ENCODE data around the gene GTPBP3.

GTPBP3 gene

DNA sequence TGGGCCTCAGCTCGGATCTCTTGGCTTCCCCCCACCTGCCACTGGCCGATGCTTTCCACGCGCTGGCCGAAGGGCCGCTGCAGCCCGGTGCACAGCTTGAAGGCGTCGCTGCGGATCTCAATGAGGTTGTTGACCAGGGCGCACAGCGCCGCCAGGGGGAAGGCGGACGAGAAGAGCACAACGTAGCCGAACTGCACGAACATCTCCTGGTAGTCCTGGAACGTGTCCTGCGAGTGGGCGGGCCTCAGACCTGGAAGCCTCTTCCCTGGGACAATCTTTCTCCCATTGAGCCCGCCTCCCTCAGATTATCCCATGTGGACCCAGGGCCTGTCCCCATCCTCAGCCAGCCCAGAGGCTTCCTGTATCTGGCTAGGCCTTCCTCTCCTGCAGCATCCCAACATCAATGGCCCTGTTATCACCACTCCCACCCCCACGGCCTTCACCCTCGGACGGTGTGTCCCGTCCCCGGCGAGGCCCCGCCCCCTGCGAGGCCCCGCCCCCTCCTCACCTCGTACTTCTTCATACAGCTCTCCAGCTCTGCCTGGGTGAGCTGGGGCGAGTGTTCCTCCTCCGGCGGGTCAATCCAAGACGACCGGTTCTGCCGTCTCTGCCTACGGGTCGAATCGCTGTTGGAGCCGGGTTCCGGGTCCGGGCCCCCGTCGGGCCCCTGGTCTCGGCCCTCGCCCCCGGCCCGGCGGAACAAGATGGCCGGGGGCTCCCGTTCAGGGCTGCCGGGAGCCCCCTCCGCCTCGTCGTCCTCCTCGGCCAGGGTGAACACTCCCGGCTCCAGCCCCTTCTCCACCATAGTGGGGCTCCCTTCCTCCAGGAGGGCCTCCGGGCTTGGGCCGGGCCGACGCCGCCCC lies 9.5 kb upstream of the GTPBP3 start:
- DNase-seq (ENCODE audit: low read depth), result no peak

DNA sequence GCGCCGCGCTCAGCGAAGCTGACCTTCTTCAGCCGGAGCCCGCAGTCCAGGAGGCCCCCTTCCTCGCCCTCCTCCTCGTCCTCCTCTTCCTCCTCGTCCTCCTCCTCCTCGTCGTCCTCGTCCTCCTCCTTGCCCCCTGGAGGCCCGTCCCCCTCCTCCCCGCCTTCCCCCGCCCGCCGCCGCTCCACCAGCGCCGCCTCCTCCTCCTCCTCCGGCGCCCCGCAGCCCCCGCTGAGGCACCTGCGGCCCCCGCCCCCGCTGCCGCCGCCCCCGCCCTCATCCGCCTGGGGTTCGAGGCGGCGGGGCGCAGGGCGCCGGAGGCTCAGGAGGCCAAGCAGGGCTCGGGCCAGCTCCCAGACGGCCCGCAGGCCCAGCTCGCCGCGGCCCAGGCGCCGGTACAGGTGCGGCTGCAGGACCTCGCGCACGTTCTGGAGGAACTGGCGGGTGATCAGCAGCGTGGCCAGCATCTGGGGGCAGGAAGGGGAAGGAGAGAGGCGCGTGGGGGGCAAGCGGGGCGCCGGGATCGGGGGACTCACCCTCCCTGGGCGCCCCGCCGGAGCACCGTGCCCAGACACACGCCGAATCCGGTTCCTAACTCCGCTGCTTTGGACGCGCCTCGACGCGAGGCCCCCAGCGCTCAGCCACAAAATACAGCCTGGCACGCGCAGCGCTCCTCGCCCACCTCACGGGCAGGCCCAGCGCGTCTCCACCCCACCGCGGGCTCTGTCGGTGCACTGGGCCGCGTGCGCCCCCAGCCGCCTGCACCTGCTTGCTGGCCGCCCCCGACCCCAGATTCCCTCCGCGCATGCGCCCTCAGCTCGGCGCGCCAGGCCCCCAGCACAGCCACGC lies 8.6 kb upstream of the GTPBP3 start:
- no peak for DNase-seq (ENCODE audit: low read depth)

DNA sequence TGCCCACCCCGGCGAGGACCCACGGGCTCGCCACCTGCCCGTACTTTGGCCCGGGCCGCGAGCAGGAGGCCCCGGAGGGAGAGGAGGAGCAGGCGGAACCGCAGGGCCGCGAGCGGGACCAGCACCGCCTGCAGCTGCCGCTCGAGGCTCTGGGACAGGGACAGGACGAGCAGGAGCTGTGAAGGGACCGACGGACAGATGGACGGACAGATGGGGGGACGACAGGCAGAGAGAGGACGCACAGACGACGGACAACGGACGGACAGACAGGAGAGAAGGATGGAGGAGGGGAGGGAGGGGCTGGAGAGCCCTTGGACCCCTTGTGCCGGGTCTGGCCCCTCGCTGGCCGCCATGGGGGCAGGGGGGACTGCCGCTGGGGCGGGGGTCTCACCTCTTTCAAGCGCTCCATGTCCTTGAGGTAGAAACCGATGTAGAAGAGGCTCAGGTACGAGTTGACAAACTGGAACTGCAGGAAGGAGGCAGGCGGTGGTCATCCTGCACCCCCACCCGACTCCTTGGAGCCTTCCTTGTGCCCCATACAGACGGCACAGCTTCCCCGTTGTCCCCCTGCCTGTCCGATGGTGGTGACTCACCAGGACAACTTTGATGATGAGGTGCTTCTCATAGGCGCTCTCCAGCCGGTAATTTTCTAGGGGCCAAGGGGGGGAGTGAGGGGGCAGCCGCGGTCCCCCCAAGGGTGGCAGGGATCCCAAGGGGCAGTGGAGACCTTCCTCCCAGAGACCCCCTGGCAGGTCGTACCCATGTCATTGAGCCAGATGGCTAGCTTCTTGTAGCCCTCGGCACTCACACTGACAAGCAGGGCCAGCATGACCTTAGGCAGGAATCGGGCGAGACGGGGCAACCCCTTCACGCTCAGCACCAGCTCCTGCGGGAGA lies 7.7 kb upstream of the GTPBP3 start:
- no peak for DNase-seq (ENCODE audit: low read depth)

DNA sequence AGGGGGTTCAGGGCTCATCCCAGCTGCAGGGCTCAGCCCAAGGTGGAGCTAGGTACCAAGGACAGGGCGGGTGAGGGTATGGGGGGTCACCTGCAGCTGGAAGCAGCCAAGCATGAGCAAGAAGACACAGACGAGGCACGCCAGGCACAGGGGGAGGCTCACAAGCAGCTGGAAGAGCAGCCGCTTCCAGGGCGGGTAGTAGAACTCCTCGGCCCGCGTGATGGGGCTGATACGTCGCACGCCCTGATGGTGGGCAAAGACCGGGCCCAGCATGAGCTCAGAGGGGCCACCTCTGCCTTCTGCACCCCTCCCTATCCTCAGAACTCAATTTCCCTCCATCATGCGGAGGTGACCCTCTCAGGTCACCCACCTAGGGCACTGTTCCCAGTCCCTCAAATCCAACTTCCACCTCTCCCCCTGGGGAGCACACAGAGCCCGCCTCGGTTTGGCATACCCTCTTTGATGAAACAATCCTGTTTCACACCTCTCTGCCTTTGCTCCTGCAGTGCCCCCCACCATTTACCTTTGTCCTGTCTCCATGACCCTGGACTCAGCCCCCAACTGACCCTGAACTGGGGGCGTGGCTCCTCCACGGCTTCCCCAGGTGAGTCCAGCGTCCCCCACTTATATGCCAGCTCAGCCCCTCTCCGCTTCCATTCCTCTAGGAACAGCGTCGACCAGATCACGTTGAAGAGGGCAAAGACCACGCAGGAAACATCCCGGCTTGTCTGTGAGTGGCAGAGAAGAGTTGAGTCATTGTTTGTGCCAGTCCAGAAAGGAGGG lies 6.9 kb upstream of the GTPBP3 start:
- DNase-seq (ENCODE audit: low read depth), result no peak

DNA sequence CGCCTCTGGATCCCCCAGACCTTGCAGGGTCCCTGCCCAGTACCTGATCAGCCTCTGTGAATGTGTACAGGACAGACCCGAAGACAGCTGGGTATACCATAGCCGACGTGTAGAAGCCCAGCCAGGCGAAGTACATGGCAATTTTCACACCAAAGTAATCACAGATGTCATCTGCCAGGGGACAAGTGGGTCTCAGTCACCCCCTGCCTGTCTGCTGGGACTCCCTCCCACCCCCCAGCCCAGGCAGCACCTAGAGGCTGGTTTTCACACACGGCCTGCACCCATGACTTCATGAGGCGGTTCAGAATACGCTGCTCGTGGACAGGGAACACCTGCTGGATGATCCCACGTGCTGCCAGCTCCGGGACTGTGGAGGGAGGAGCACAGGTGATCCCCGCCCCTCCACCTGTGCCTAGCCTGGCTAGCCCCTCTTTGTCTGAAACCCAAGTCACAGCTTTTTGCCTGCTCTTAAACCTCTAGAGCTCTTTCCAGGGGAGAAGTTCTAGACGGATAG lies 6.3 kb upstream of the GTPBP3 start:
- no peak for DNase-seq (ENCODE audit: low read depth)

DNA sequence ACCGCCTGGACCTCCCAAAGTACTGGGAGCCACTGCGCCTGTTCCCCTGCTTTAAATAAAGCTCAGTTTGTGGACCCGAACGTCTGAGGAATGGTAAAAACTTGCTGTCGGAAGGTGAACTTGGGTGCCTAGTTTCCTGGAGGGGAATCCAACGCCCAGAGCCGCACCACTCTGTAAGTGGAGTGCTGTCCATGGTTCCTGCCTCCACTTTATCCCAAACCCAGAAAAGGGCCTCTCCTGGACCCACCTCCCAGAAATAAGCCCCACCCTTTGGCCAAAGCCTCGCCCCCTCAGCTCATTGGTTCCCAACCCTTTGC lies 5.0 kb upstream of the GTPBP3 start:
- DNase-seq (ENCODE audit: low read depth), result no peak

DNA sequence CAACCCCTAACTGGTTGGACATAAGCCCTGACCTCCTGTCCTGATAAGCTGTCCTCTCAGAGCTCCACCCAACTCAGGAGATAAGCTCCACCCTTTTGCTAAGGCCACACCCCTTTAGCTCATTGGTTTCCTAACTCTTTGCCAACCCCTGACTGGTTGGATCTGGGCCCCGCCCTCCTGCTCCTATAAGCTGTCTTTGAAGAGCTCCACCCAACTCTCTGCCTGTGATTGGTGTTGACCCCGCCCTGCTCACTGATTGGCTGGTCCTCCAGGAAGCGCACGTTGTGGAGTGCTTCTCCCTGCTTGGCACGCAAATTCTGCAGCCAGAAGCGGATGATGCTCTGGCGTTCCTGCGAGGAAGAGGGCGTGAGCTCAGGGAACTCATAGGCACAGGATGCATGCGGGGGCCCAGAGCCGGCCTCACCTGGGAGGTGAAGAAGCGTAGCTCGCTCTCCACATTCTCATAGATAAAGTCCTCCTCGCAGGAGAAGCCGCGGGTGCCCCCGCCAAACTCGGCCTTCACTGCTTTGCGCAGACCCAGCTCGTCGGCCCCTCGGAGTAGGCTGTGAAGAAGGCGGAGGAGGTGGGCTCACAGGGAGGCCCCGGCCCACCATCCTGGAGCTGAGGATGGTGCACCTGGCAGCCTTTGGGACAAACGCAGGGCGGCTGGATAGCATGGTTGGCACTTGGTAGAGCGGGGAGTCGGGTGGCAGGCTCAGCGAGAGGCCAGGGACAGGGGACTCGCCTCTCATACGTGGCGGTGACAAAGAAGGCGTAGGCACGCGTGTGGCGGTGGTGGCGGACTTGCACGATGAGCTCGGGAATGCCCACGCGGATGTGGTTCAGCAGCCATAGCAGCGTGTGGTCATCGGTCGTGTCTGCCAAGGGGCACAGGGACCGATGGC lies 4.4 kb upstream of the GTPBP3 start:
- peak; percentile 94 for DNase-seq (ENCODE audit: low read depth)

DNA sequence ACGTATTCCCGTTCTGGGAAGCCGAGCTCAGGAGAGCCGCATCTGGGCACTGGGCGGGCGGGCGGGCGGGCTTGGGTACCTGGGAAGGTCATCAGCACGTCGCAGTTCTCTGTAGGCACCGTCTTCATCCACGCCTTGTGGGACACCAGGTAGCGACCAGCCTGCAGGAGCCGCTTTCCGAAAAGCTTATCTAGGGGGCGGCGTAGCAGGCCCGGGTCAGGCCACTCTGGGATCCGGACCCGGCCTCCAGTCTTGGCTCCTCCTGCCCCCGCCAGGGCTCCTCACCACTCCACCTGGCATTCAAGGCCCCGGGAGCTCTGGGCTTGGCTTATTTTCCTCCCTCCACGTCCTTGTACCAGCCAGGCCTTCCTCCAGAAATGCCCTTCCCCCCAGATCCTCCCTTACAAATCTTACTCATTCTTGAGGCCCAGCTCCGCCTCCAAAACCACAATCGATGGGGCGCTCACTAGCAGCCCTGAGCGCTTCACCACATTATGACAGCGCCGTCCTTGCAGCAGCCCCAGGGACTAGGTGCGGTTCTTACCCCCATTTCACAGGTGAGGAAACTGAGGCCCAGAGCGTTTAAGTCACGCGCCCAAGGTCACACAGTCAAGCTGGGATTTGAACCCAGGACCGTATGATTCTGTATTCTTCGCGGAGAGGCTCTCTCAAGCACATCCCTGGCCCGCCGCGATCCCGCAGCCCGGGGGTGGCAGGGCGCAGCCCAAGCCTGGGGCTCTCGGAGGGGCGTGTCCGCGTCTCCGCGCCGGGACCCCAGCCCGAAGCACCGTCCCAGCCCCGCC lies 3.5 kb upstream of the GTPBP3 start:
- DNase-seq (ENCODE audit: low read depth), result no peak

DNA sequence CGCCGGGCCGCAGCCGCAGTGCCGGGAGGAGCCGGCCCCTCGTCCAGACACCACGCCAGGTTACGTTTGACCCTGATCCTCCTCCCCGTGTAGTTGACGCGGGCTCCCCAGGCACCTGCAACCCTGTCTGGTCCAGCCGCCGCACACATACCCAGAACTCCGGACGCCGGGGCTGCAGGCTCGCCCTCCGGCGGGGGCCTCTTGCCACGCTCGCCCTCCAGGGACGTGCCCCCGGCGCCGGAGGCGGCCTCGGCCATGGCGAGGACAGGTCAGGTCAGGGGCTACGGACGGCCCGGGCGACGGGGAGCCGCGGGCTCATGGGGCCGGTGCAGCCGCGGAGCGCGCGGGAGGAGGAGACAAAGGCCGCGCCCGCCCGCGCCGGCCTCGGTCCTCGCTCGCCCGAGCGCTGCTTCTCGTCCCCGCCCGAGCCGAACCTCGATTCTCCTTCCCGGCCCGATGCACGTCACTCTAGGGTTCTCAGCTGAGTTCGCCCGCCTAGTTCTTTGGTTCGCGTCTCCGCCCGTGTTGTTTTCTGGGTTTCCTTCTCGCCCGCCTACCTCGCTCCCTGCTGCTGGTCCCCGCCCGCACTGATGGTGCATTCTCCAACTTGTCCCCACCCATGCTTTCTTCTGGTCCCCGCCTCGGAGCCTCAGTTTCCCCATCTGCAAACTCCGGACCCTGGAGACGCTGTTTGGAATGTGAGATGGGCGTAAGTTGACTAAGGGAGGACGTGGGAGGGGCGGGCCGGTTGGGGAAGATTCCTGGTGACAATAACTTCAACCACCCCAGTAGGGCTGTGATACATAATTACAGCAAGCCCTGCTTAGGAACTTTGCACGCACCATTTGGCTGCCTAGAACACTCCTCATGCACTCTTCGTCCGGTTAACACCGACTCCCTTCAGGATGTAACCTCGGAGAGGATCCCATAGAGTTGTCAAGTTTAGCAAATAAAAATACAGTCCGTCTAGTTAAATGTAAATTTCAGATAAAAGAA lies 2.6 kb upstream of the GTPBP3 start, which contains the start of gene ANO8:
TSS of gene ANO8 (minus strand) at position 442 of the 996 bp plus-strand sequence. CDS start at position 257, 185 bp downstream.
- DNase-seq (ENCODE audit: low read depth), result peak; percentile 87

DNA sequence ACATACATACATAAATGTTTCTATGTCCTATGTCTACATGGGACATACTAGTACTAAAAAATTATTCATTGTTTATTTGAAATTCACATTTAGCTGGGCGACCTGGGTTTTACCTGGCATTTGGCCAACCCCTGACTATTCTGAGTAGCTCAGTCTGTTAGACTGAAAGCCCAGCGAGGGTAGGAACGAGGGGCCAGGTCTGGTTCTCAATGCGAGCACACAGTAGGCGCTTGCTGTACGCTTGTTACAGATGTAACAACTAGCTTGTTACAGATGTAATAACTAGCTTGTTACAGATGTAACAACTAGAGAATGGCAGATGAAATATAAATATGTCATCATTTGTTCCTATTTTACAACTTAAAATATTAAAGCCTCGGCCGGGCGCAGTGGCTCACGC lies 1.8 kb upstream of the GTPBP3 start:
- DNase-seq (ENCODE audit: low read depth), result no peak

DNA sequence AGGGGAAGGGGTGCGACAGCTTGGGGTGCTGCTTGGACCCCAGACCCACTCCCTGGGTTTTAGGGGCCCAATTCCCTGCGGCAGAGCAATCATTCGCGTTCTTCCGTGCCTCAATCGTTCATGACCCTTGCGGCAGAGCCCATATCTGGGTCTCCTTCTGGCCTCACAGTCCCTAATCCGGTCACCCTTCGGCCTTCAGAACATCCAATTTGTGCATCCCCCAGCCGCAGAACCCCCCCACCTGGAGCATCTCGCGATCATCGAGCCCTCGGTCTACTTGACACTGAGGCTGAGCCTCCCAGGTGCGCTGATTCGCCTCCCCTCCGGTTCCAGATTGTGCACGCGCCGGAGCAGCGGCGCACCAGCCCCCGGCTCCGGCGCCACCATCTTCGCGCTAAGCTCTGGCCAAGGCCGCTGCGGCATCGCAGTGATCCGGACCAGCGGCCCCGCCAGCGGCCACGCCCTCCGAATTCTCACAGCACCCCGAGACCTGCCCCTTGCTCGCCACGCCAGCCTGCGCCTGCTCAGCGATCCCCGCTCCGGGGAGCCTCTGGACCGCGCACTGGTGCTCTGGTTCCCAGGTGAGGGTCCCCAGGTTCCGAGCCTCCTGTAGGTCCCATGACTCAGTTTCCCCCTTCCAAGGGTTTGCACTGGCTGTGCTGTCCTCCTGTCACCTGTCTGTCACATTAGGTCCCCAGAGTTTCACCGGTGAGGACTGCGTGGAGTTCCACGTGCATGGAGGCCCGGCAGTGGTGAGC lies 501 bp downstream of the GTPBP3 start:
- no peak for DNase-seq (ENCODE audit: low read depth)

DNA sequence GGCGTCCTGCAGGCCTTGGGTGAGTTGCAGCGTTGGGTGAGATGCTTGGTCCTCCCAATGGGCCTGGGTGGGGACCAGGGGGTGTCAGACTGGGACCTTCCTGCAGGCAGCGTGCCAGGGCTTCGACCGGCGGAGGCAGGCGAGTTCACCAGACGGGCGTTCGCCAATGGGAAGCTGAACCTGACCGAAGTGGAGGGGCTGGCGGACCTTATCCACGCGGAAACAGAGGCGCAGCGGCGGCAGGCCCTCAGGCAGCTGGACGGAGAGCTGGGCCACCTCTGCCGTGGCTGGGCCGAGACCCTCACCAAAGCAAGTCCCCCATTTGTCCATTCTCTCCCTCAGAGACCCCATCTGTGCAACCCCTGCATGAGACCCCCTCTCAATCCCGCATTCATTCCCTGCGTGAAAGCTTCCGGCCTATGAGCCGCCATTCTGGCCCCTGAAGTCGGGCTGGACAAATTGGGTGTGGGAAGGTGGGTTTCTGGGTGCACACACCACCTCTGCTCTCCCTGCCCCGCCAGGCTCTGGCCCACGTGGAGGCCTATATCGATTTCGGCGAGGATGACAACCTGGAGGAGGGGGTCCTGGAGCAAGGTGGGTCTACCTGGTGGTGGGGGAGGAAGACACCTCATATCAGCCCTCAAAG lies 1.2 kb downstream of the GTPBP3 start:
- no peak for DNase-seq (ENCODE audit: low read depth)

DNA sequence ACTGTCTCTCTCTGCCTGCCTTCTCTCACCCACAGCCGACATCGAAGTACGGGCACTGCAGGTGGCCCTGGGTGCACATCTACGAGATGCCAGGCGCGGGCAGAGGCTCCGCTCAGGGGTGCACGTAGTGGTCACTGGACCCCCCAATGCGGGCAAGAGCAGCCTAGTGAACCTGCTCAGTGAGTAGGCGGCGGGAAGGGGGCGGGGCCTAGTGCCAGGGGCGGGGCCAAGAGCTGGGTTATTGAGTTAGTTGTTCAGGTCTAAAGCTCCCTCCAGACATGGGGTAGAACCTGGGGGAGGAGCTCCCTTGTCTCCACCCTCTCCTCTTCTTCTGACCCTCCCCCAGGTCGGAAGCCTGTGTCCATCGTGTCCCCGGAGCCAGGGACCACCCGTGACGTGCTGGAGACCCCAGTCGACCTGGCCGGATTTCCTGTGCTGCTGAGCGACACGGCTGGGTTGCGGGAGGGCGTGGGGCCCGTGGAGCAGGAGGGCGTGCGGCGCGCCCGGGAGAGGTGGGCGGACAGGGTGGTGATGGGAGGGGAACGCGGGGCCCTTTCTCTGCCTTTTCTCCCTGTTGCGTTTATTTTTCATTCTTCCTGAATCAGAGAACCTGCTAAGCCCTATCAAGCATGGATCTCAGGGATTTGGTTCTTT lies 1.9 kb downstream of the GTPBP3 start:
- DNase-seq (ENCODE audit: low read depth), result no peak

DNA sequence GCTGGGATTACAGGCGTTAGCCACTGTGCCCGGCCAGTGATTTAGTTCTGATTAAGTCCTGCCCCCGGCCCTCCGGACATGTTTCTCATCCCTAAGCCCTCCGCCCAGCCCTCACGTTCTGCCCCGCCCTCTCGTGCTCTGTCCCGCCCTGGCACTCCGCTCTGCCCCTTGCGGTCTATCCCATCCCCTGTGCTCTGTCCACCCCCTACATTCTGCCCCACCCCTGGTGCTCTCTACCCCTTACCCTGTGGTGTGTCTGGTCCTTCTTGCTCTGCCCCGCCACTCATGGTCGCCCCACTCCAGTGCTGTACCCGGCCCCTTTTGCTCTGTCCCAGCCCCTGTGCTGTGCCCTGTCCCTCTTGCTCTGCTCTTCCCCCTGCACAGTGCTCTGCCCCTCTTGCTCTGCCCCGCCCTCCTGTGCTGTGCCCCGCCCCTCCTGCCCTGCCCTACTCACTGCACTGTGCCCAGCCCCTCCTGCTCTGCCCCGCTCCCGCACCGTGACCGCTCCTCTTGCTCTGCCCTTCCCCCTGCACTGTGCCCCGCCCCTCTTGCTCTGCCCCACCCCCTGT lies 3.0 kb downstream of the GTPBP3 start:
- no peak for DNase-seq (ENCODE audit: low read depth)

DNA sequence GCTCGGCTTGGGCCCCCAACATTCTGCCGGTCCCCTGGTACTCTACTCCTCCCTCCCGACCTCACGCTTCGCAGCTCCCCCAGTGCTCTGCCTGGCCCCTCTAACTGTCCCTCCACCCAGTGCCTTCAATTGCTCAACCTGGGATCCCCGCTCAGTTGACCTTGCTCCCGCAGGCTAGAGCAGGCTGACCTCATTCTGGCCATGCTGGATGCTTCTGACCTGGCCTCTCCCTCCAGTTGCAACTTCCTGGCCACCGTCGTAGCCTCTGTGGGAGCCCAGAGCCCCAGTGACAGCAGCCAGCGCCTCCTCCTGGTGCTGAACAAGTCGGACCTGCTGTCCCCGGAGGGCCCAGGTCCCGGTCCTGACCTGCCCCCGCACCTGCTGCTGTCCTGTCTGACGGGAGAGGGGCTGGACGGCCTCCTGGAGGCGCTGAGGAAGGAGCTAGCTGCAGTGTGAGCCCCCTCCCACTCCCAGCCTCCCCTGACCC lies 3.6 kb downstream of the GTPBP3 start:
- no peak for DNase-seq (ENCODE audit: low read depth)

DNA sequence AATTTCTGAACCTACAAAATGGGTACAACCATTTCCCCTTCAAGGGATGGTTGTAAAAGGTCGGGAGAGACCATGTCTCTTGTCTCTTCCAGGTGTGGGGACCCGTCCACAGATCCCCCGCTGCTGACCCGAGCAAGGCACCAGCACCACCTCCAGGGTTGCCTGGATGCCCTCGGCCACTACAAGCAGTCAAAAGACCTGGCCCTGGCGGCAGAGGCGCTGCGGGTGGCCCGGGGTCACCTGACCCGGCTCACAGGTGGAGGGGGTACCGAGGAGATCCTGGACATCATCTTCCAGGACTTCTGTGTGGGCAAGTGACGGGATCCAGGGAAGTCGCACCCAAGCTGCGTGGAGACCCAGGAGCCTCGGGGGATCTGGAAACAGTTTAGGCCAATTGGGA lies 4.0 kb downstream of the GTPBP3 start:
- DNase-seq (ENCODE audit: low read depth), result no peak
